ENCODE measurements around the gene MUC21. TPM values are rescaled to one million over a fixed set of nuclear protein-coding genes. Genes with fewer than 3 reads are reported as not detected.

MUC21 gene
- total RNA-seq = not detected

- Mint-ChIP-seq H3K4me1 (ENCODE audit: low read depth) (peaks cover 11% of the 10 kb centered on the region), H3K36me3 (ENCODE audit: low read depth) (no peaks in the 10 kb centered on the region), H3K9me3 (ENCODE audit: insufficient read depth) (no peaks in the 10 kb centered on the region), H3K27me3 (ENCODE audit: low read depth) (peaks cover 31% of the 10 kb centered on the region), H3K4me3 (no peak within 1 kb of the TSS), H3K27ac (no peak within 1 kb of the TSS)
- CTCF ChIA-PET = no interaction called here
- DNase-seq (no peak), ATAC-seq (no peak)
- POLR2A ChIA-PET = no interaction called here
Measured at GRCh38 chr6:30983439-30983838, at the start of gene MUC21. MUC21 (plus strand) TSS chr6:30983718; CDS start chr6:30983959, 241 bp downstream.

- CTCF ChIA-PET = interaction anchor here (1.2 to 1.6 kb wide), 2 partner anchors 19 to 152 kb away, joined by 3 read pairs; no protein-coding TSS in a partner anchor
- H3K4me3 Mint-ChIP-seq = no peak overlapping the region
Measured at GRCh38 chr6:30935018-30935417, 48.5 kb upstream of the MUC21 start.

GRCh38 chr6:30937265-30937664 is 46.3 kb upstream of the MUC21 start:
- CTCF ChIA-PET = no interaction called here

More at GRCh38 chr6:30935018-30935417, 48.5 kb upstream of the MUC21 start:
- no peaks in the 10 kb centered on the region for H3K9me3 Mint-ChIP-seq (ENCODE audit: insufficient read depth)
- POLR2A ChIA-PET = interaction anchor here (1.6 kb wide), 1 partner anchor 21 kb away, joined by 3 read pairs; the partner anchor contains the start of gene VARS2
- H3K4me1 Mint-ChIP-seq (ENCODE audit: low read depth) = no peaks in the 10 kb centered on the region
- peaks cover 12% of the 10 kb centered on the region for H3K27me3 Mint-ChIP-seq (ENCODE audit: low read depth)
- H3K27ac Mint-ChIP-seq = no peak overlapping the region
- no peak for ATAC-seq
- no peak for DNase-seq
- H3K36me3 Mint-ChIP-seq (ENCODE audit: low read depth) = no peaks in the 10 kb centered on the region

GRCh38 chr6:30938730-30939129 is 44.8 kb upstream of the MUC21 start:
- no peaks in the 10 kb centered on the region for H3K9me3 Mint-ChIP-seq (ENCODE audit: insufficient read depth)

More at GRCh38 chr6:30937265-30937664, 46.3 kb upstream of the MUC21 start:
- POLR2A ChIA-PET = no interaction called here
- no peaks in the 10 kb centered on the region for H3K9me3 Mint-ChIP-seq (ENCODE audit: insufficient read depth)
- no peak overlapping the region for H3K4me3 Mint-ChIP-seq
- peaks cover 23% of the 10 kb centered on the region for H3K27me3 Mint-ChIP-seq (ENCODE audit: low read depth)
- no peak overlapping the region for H3K27ac Mint-ChIP-seq
- no peaks in the 10 kb centered on the region for H3K36me3 Mint-ChIP-seq (ENCODE audit: low read depth)
- no peaks in the 10 kb centered on the region for H3K4me1 Mint-ChIP-seq (ENCODE audit: low read depth)
- DNase-seq (no peak), ATAC-seq (no peak)

GRCh38 chr6:30939473-30939872 is 44.0 kb upstream of the MUC21 start:
- Mint-ChIP-seq H3K4me1 (ENCODE audit: low read depth) (no peaks in the 10 kb centered on the region), H3K27ac (no peak overlapping the region), H3K4me3 (no peak overlapping the region), H3K9me3 (ENCODE audit: insufficient read depth) (no peaks in the 10 kb centered on the region), H3K36me3 (ENCODE audit: low read depth) (no peaks in the 10 kb centered on the region), H3K27me3 (ENCODE audit: low read depth) (peaks cover 38% of the 10 kb centered on the region)
- ATAC-seq (no peak), DNase-seq (no peak)
- POLR2A ChIA-PET = no interaction called here
- CTCF ChIA-PET = no interaction called here

More at GRCh38 chr6:30938730-30939129, 44.8 kb upstream of the MUC21 start:
- POLR2A ChIA-PET = no interaction called here
- Mint-ChIP-seq H3K4me3 (no peak overlapping the region), H3K27ac (no peak overlapping the region), H3K27me3 (ENCODE audit: low read depth) (peaks cover 34% of the 10 kb centered on the region), H3K36me3 (ENCODE audit: low read depth) (no peaks in the 10 kb centered on the region), H3K4me1 (ENCODE audit: low read depth) (no peaks in the 10 kb centered on the region)
- DNase-seq (no peak), ATAC-seq (no peak)
- CTCF ChIA-PET = interaction anchor here (0.8 kb wide), 1 partner anchor 110 kb away, joined by 4 read pairs; no protein-coding TSS in a partner anchor

GRCh38 chr6:30940361-30940986 is 43.0 kb upstream of the MUC21 start, which contains the start of gene MUCL3:
MUCL3 (plus strand) TSS chr6:30940973; CDS start chr6:30941000, 27 bp downstream.
- ChIA-PET POLR2A (no interaction called here), CTCF (no interaction called here)
- no peak within 1 kb of the TSS for H3K4me3 Mint-ChIP-seq
- peaks cover 44% of the 10 kb centered on the region for H3K27me3 Mint-ChIP-seq (ENCODE audit: low read depth)
- ATAC-seq = no peak
- no peaks in the 10 kb centered on the region for H3K36me3 Mint-ChIP-seq (ENCODE audit: low read depth)
- no peaks in the 10 kb centered on the region for H3K9me3 Mint-ChIP-seq (ENCODE audit: insufficient read depth)
- no peak for DNase-seq
- no peaks in the 10 kb centered on the region for H3K4me1 Mint-ChIP-seq (ENCODE audit: low read depth)
- H3K27ac Mint-ChIP-seq = no peak within 1 kb of the TSS

DNA sequence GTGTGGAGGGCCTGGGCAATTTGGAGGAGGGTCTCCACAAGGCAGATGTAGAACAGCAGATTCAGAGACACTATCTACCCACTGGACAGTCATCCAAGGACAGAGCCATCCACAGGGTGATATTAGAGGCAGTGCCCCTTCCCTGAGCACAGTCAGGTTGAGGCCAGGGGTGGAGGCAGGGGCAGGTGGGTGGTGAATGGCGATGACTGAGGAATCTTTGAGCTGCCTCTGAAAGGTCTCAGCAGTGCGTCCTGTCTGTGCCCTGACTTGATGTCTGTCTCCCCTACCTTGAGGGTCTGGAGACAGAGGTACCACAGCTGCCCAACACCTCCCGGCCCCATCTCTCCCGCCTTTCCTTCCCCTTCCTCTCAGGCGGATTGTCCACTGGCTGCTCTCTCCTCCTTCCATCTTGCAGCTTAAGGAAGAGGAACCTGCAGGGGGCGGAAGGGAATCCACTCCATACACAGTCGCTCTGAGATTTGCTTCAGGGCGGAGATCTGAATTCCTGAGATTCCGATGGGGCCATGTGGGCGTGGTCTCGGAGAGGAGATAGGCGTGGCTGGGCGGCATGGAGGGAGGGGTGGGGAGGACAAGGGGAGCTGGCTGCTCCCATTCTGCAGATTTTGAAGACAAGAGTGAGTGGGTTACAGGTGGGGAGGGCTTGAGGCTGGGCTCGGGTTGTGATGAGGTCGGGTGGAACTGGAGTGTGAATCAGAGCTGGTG is 41.0 kb upstream of the MUC21 start:
- Mint-ChIP-seq H3K27ac (no peak overlapping the region), H3K4me3 (no peak overlapping the region), H3K36me3 (ENCODE audit: low read depth) (no peaks in the 10 kb centered on the region), H3K27me3 (ENCODE audit: low read depth) (peaks cover 43% of the 10 kb centered on the region), H3K9me3 (ENCODE audit: insufficient read depth) (no peaks in the 10 kb centered on the region), H3K4me1 (ENCODE audit: low read depth) (no peaks in the 10 kb centered on the region)
- DNase-seq = no peak
- ChIA-PET POLR2A (no interaction called here), CTCF (interaction anchor here (0.8 to 1.6 kb wide), 6 partner anchors 22 to 145 kb away, joined by 3 to 6 read pairs (median 3); no protein-coding TSS in a partner anchor)
- no peak for ATAC-seq

DNA sequence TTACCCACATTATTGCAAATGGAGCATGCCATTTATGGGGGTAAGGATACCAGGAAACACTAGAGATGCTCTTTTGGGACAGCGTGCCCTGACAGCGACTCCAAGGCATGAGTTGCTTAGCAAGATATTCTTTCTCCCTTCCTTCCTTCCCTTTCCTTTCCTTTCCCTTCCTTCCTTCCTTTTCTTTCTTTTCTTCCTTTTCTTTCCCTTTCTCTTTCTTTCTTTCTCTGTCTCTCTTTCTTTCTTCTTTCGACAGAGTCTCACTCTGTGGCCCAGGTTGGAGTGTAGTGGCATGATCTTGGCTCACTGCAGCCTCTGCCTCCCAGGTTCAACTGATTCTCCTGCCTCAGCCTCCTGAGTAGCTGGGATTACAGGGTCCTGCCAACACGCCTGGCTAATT is 39.5 kb upstream of the MUC21 start:
- ChIA-PET POLR2A (no interaction called here), CTCF (interaction anchor here (1.5 to 1.6 kb wide), 2 partner anchors 21 to 95 kb away, joined by 3 read pairs; no protein-coding TSS in a partner anchor)
- ATAC-seq = no peak
- H3K27ac Mint-ChIP-seq = no peak overlapping the region
- no peaks in the 10 kb centered on the region for H3K9me3 Mint-ChIP-seq (ENCODE audit: insufficient read depth)
- H3K4me1 Mint-ChIP-seq (ENCODE audit: low read depth) = no peaks in the 10 kb centered on the region
- no peak overlapping the region for H3K4me3 Mint-ChIP-seq
- no peak for DNase-seq
- peaks cover 46% of the 10 kb centered on the region for H3K27me3 Mint-ChIP-seq (ENCODE audit: low read depth)
- no peaks in the 10 kb centered on the region for H3K36me3 Mint-ChIP-seq (ENCODE audit: low read depth)

DNA sequence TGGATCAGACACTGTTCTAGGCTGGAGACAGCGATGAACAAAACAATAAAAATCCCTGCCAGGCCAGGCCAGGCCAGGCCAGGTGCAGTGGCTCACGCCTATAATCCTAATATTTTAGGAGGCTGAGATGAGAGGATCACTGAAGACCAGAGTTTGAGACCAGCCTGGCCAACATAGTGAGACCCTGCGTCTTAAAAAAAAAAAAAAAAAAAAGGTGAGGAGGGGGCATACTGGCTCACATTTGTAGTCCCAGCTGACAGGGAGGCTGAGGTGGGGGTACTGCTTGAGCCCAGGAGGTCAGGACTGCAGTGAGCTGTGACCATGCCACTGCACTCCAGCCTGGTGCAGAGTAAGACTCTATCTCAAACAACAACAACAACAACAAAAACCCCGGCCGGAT is 38.2 kb upstream of the MUC21 start:
- H3K36me3 Mint-ChIP-seq (ENCODE audit: low read depth) = no peaks in the 10 kb centered on the region
- no peak for DNase-seq
- H3K27ac Mint-ChIP-seq = no peak overlapping the region
- ChIA-PET POLR2A (no interaction called here), CTCF (no interaction called here)
- no peaks in the 10 kb centered on the region for H3K9me3 Mint-ChIP-seq (ENCODE audit: insufficient read depth)
- no peak for ATAC-seq
- peaks cover 57% of the 10 kb centered on the region for H3K27me3 Mint-ChIP-seq (ENCODE audit: low read depth)
- H3K4me3 Mint-ChIP-seq = no peak overlapping the region
- H3K4me1 Mint-ChIP-seq (ENCODE audit: low read depth) = no peaks in the 10 kb centered on the region

DNA sequence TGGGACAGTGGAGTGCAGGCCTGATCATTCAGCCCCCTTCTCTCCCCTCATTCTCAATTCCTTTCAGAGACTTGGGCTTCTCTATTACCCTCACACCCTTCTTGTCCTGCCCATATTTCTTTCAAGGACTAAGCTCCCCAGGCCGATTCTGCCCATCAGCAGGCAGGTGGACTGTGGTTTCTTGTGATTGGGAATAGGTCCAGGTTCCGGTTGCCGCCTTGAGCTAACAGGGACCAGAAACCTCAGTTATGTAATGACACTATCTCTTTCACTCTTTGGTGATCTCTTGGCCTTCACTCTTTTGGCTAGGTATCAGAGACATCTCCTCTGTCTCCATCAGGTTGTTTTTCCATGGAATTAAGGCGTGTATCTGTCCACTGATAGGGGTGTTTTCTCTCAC is 36.3 kb upstream of the MUC21 start:
- CTCF ChIA-PET = interaction anchor here (1.0 to 1.4 kb wide), 2 partner anchors 8 to 140 kb away, joined by 3 to 4 read pairs; no protein-coding TSS in a partner anchor
- Mint-ChIP-seq H3K4me3 (no peak overlapping the region), H3K27me3 (ENCODE audit: low read depth) (peaks cover 64% of the 10 kb centered on the region), H3K27ac (no peak overlapping the region), H3K4me1 (ENCODE audit: low read depth) (no peaks in the 10 kb centered on the region), H3K36me3 (ENCODE audit: low read depth) (no peaks in the 10 kb centered on the region), H3K9me3 (ENCODE audit: insufficient read depth) (no peaks in the 10 kb centered on the region)
- no peak for ATAC-seq
- POLR2A ChIA-PET = no interaction called here
- DNase-seq = no peak

- ChIA-PET POLR2A (no interaction called here), CTCF (no interaction called here)
- H3K4me1 Mint-ChIP-seq (ENCODE audit: low read depth) = no peaks in the 10 kb centered on the region
- H3K9me3 Mint-ChIP-seq (ENCODE audit: insufficient read depth) = no peaks in the 10 kb centered on the region
- ATAC-seq (no peak), DNase-seq (no peak)
- no peak overlapping the region for H3K4me3 Mint-ChIP-seq
- no peak overlapping the region for H3K27ac Mint-ChIP-seq
- H3K36me3 Mint-ChIP-seq (ENCODE audit: low read depth) = no peaks in the 10 kb centered on the region
- peaks cover 64% of the 10 kb centered on the region for H3K27me3 Mint-ChIP-seq (ENCODE audit: low read depth)
Measured at GRCh38 chr6:30948811-30949210, 34.7 kb upstream of the MUC21 start.

GRCh38 chr6:30951907-30952469 is 31.5 kb upstream of the MUC21 start:
- Mint-ChIP-seq H3K36me3 (ENCODE audit: low read depth) (no peaks in the 10 kb centered on the region), H3K27me3 (ENCODE audit: low read depth) (peaks cover 70% of the 10 kb centered on the region), H3K9me3 (ENCODE audit: insufficient read depth) (no peaks in the 10 kb centered on the region), H3K27ac (no peak overlapping the region), H3K4me1 (ENCODE audit: low read depth) (peaks cover 9% of the 10 kb centered on the region), H3K4me3 (no peak overlapping the region)
- no peak for DNase-seq
- CTCF ChIA-PET = no interaction called here
- ATAC-seq = no peak
- POLR2A ChIA-PET = no interaction called here
